Esophagus (tissue), 2 donors: ENCODE data around the gene REST. TPM values are rescaled to one million over a fixed set of nuclear protein-coding genes. Genes with fewer than 3 reads are reported as not detected.
A peak's percentile ranks its signal among the peaks of the same experiment; 100 is the strongest.
"Not testable (repeated sequence)": the region's sequence is repeated elsewhere in the genome, so short reads cannot be mapped to it uniquely, and the experiment has no call there.

Source experiments
- H3K27ac ChIP-seq, 2 donors: one replicate each; pipeline ENCODE4 v1.5.1; 2013; ENCODE audit warnings: low read depth in 2 of 2, mild to moderate bottlenecking in 2 of 2, inconsistent platforms in 1 of 2, low read length in 1 of 2, moderate library complexity in 1 of 2
- H3K27me3 ChIP-seq, 2 donors: one replicate each; pipeline ENCODE4 v1.6.1; 2013; ENCODE audit warnings: low read length in 2 of 2, control low read depth in 1 of 2, mild to moderate bottlenecking in 1 of 2; ENCODE audit not compliant: insufficient read depth in 2 of 2, control insufficient read depth in 1 of 2
- H3K36me3 ChIP-seq, 2 donors: one replicate each; pipeline ENCODE4 v1.6.1; 2013; ENCODE audit warnings: low read length in 1 of 2; ENCODE audit not compliant: control insufficient read depth in 2 of 2, insufficient read depth in 2 of 2
- H3K4me1 ChIP-seq, 2 donors: one replicate each; pipeline ENCODE4 v1.6.1; 2013; ENCODE audit warnings: low read length in 1 of 2; ENCODE audit not compliant: control insufficient read depth in 2 of 2, insufficient read depth in 2 of 2
- H3K4me3 ChIP-seq, 2 donors: one replicate each; pipeline ENCODE4 v1.5.1; 2013; ENCODE audit warnings: low read length in 2 of 2, mild to moderate bottlenecking in 2 of 2, low read depth in 1 of 2, moderate library complexity in 1 of 2
- H3K9me3 ChIP-seq, 2 donors: one replicate each; pipeline ENCODE4 v1.6.1; 2013; ENCODE audit warnings: mild to moderate bottlenecking in 2 of 2, low read depth in 1 of 2, low read length in 1 of 2, moderate library complexity in 1 of 2; ENCODE audit not compliant: control insufficient read depth in 2 of 2, insufficient read depth in 1 of 2
- WGBS, 2 donors: extraction: QIAGEN DNeasy Blood & Tissue Kit; methylation state at CpG; one replicate each; pipeline ENCODE4 v1.1.7; 2013; 5-methylcytosine and 5-hydroxymethylcytosine counted together
- polyA plus RNA-seq, 2 donors: library from polyadenylated mRNA; stranded (reverse); fragments of 200-250 nt; gene quantifications; one replicate each; pipeline ENCODE4 v1.2.3, GENCODE V29; 2013
- donor health status: healthy with polysubstance abuse.
- donor health status: Bipolar disorder and iron deficiency.

The REST gene
- polyA plus RNA-seq, 2 donors: 4.2 to 4.9 TPM

DNA sequence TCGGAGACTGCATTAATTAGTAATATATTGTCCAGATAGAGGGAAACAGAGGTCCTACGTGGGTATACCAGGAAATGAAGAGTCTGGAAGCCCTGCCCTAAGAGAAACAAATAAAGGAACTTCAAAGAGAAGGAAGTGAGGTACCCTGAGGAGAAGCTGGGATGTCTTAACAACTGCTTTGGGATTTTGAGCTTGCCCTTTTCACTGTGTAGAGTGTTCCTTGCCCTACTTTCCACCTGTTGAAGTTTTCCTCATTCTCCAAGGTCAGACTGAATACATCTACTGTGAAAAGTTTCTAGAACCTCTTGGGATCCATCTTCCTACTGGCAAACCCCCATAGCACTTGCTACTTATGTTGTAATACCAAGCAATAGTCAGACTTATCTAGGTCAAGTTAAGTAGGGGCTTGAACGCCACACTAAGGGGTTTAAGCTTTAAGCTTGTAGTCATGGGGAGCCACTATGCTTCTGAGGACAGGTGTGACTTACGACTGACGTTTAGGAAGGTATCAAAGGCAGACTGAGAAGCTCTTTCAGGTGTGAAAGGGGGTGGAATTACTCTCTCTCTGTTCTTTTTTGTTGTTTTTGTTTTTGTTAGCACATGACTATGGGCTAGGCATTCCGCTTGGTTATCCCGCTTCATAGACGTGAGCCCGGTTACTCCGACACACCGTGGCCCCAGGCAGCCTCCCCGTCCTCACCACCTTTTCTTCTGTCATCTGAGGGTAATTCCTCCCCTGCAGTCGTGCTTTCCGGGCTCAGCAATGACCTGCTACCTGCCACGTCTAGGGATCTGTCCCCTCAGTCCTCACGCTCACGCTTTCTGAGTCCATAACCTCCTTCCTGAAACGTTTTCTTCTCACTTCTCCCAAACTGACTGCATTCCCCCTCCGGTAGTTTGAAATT lies 959 bp upstream of the REST start:
- Histone ChIP-seq H3K4me3 (peak overlapping the region; percentile 70 to 83), H3K27me3 (no peaks in the 10 kb centered on the region), H3K9me3 (no peaks in the 10 kb centered on the region), H3K4me1 (peaks cover 0 to 8% of the 10 kb centered on the region in 2 donors), H3K27ac (peak overlapping the region in 1 of 2 donors; percentile 98), H3K36me3 (no peaks in the 10 kb centered on the region)
- 21 to 25% methylated on average over 19 of the region's 19 CpGs for WGBS, 2 donors

DNA sequence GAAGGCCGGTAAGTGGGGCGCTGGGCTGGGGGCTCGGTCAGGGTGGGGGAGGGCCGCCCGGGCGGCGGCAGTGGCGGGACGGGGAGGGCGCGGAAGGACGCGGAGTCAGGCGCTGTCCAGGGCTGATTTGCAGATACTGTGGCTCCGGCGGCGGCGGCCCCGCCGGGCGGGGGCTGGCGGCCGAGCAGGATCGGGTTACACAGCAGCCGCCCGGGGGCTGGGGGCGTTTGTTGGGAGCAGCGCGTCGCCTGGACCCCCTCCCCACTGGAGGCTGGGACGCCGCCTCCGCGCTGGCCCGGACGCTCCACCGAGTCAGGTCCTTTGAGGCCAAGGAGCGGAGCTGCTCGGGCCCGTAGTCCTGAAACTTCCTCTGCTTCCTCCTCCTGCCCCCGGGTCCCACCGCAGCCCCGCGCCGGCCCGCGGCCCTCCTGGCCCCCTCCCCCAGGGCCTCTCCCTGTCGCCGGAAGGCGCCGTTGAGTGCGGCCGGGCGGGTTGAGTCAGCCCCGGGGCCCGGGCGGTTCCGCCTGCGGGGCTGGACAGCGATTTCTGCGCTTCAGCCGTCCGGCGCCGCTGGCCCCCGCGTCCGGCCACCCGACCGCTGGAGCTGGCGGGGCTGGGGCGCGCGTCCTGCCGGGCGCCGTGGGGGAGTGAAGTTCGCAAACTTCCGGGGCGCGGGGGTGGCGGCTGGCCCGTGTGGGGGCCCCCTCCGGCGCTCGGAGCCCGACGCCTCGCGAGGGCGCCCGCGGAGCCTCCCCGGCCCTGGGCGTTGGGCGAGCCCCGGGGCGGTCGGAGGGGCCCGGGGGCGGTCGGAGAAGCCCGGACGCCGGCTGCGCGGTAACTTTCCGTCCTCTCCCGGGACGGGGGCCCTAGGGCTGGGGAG lies 746 bp downstream of the REST start:
- Histone ChIP-seq H3K27ac (peak overlapping the region; percentile 91 to 98), H3K36me3 (no peaks in the 10 kb centered on the region), H3K27me3 (no peaks in the 10 kb centered on the region), H3K4me1 (peaks cover 0 to 8% of the 10 kb centered on the region in 2 donors), H3K9me3 (no peaks in the 10 kb centered on the region), H3K4me3 (peak overlapping the region; percentile 70 to 83)
- 0 to 1% methylated on average over 76 to 110 of the region's 110 CpGs for WGBS, 2 donors

DNA sequence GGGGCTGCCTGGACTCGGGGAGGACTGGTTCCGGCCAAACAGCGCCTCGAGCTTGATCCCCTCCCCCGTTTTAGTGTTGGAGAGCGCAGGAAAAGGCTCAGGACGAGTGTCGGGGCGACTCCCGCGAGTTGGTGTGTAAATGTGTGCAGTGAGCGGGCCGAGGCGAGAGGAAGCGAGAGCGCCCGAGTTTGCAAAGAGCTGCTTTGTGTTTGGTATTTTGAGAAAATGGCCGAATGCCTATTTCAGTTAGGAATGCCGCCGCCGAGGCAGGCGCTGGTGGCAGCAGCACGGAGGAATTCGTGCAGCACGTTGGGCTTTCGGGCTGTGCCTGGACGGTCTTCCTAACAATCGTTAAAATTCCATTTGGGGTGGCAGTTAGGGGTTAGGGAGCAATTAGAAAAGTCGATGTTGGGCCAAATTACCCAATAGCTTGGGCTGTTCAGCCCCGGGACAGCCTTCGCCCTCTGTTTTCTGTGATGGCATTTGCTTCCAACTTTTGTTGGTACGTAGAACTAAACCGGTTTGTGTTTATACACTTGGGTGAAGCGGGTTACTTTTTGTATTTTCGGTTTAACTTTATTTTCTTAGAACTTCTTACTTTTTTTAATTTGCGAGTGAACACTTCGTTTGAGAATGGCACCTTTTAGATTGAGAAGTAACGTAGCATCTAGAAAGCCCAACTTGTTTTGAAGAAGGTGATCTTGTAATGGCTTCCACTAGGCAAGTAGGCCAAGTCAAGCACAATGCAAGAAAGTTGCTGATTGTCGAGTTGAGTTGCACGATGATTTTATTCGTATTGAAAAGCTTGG lies 1.6 kb downstream of the REST start:
- peaks cover 0 to 2% of the 10 kb centered on the region in 2 donors for H3K36me3 ChIP-seq
- 1% methylated on average over 41 of the region's 41 CpGs for WGBS, 2 donors
- no peaks in the 10 kb centered on the region for H3K9me3 ChIP-seq
- peak overlapping the region; percentile 70 to 83 for H3K4me3 ChIP-seq
- H3K4me1 ChIP-seq: peaks cover 0 to 8% of the 10 kb centered on the region in 2 donors
- H3K27me3 ChIP-seq: no peaks in the 10 kb centered on the region
- peak overlapping the region; percentile 91 to 98 for H3K27ac ChIP-seq

DNA sequence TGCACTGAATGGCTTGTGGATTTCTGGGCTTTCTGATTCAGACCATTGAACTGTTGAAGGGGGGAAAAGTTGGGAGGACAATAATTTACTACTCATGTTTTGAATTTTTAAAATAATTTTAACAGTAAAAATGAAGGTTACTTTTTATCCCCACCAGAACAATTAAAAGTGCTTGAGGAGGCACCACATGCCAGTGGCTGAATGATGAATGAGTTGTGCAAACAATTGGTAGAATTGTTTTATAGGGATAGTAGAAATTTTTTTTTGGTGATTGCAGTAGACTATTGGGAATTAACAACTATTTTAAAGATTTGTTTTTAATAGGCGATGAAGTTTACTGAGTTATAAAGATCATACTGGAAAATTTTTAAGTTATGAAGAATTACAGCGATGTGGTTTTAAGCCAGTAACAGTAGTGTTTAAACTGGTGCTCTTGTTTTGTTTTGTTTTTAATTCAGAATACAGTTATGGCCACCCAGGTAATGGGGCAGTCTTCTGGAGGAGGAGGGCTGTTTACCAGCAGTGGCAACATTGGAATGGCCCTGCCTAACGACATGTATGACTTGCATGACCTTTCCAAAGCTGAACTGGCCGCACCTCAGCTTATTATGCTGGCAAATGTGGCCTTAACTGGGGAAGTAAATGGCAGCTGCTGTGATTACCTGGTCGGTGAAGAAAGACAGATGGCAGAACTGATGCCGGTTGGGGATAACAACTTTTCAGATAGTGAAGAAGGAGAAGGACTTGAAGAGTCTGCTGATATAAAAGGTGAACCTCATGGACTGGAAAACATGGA lies 2.7 kb downstream of the REST start:
- Histone ChIP-seq H3K27me3 (no peaks in the 10 kb centered on the region), H3K9me3 (no peaks in the 10 kb centered on the region), H3K4me1 (peaks cover 0 to 8% of the 10 kb centered on the region in 2 donors), H3K36me3 (peaks cover 0 to 2% of the 10 kb centered on the region in 2 donors), H3K27ac (no peak overlapping the region), H3K4me3 (peak overlapping the region in 1 of 2 donors; percentile 70)
- WGBS, 2 donors: 53% methylated on average over 6 of the region's 6 CpGs

DNA sequence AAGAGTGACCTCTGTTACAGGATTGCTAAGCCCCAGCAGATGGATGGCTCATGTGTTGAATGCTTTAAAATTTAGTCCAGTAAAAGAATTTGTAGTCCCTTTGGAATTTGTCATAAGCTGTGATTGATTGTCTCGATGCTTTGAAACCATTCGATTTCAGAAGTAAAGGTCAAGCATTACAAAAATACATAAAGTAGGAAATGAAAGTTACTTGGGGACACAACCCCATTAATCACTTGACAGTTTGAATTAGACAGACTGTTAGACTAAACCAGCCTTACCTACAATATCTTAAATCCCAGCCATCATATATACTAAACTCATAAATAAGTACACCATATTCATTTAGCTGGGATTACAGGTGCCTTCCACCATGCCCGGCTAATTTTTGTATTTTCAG lies 6.6 kb downstream of the REST start:
- Histone ChIP-seq H3K27me3 (no peaks in the 10 kb centered on the region), H3K4me3 (no peak overlapping the region), H3K4me1 (peaks cover 0 to 8% of the 10 kb centered on the region in 2 donors), H3K27ac (no peak overlapping the region), H3K9me3 (no peaks in the 10 kb centered on the region), H3K36me3 (peaks cover 0 to 7% of the 10 kb centered on the region in 2 donors)
- WGBS, 2 donors: 66 to 70% methylated on average over 3 of the region's 3 CpGs

DNA sequence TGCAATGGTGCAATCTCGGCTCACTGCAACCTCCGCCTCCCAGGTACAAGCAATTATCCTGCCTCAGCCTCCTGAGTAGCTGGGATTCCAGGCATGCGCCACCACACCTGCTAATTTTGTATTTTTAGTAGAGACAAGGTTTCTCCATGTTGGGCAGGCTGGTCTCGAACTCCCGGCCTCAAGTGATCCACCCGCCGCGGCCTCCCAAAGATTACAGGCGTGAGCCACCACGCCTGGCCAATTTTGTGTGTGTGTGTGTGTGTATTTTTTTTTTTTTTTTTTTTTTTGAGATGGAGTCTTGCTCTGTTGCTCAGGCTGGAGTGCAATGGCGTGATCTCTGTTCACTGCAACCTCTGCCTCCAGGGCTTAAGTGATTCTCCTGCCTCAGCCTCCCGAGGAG lies 7.3 kb downstream of the REST start:
- not testable (repeated sequence) for H3K36me3 ChIP-seq, H3K4me3 ChIP-seq, H3K27me3 ChIP-seq, H3K9me3 ChIP-seq, H3K4me1 ChIP-seq, H3K27ac ChIP-seq
- 96 to 98% methylated on average over 12 of the region's 12 CpGs for WGBS, 2 donors

DNA sequence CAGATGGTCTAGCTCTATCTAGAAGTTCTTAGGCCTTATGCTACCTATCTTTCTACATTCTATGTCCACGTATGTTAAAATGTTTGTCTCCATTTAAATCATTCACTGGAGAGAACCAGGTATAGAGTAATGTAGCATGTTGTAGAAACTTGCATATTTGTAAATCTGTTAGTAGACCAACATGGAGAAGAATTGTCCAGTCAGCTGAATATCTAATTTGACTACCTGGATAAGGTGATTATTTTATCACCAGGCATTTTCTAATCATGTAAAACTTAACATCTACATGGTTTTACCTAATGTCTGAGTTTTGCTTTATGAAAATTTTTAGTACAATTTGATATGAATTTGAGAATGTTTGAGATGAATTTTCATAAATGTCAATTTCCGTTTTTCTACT lies 19.5 kb downstream of the REST start:
- Histone ChIP-seq H3K27me3 (no peaks in the 10 kb centered on the region), H3K4me1 (peaks cover 0 to 3% of the 10 kb centered on the region in 2 donors), H3K9me3 (no peaks in the 10 kb centered on the region), H3K27ac (no peak overlapping the region), H3K36me3 (peaks cover 8 to 14% of the 10 kb centered on the region in 2 donors), H3K4me3 (no peak overlapping the region)
- 71 to 74% methylated on average over 2 of the region's 2 CpGs for WGBS, 2 donors

DNA sequence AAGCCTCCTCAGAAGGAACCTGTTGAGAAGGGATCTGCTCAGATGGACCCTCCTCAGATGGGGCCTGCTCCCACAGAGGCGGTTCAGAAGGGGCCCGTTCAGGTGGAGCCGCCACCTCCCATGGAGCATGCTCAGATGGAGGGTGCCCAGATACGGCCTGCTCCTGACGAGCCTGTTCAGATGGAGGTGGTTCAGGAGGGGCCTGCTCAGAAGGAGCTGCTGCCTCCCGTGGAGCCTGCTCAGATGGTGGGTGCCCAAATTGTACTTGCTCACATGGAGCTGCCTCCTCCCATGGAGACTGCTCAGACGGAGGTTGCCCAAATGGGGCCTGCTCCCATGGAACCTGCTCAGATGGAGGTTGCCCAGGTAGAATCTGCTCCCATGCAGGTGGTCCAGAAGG lies 22.9 kb downstream of the REST start:
- H3K27me3 ChIP-seq: no peaks in the 10 kb centered on the region
- no peak overlapping the region for H3K27ac ChIP-seq
- WGBS, 2 donors: 96 to 98% methylated on average over 7 of the region's 7 CpGs
- peaks cover 8 to 14% of the 10 kb centered on the region in 2 donors for H3K36me3 ChIP-seq
- H3K9me3 ChIP-seq: no peaks in the 10 kb centered on the region
- peaks cover 0 to 3% of the 10 kb centered on the region in 2 donors for H3K4me1 ChIP-seq
- no peak overlapping the region for H3K4me3 ChIP-seq
